NOMO-1 treated with dmso at 0.1 percent for 144 hours (cell line): ENCODE measurements around the gene SLC38A5.
"Not testable (repeated sequence)": the region's sequence is repeated elsewhere in the genome, so short reads cannot be mapped to it uniquely, and the experiment has no call there.

ENCODE experiments used
- DNase-seq: peaks from one replicate; lab custom pipeline; 2025; ENCODE audit not compliant: unreplicated experiment; lab: John Stamatoyannopoulos, UW

The SLC38A5 gene

GRCh38 chrX:48470110-48470832, at the start of gene SLC38A5:
TSS of gene SLC38A5 (minus strand) at chrX:48470260. CDS start at chrX:48467924, 2,336 bp downstream.
- DNase-seq: no peak

DNA sequence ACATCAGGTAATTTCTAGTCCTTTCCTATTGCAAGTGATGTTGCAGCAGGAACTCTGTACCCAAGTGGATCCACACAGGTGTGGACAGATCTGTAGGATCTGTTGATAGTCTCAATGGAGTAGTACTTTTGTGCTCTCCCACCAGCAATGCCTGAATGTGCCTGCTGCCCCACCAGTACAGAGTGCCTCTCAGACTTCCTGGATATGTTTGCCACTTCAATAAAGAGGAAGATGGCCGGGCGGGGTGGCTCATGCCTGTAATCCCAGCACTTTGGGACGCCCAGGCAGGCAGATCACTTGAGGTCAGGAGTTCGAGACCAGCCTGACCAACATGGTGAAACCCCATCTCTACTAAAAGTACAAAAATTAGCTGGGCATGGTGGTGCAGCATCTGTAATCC, 49.4 kb upstream of the SLC38A5 start:
- not testable (repeated sequence) for DNase-seq

- no peak for DNase-seq
Observed at GRCh38 chrX:48516987-48517386, 46.9 kb upstream of the SLC38A5 start.

GRCh38 chrX:48516285-48516684, 46.2 kb upstream of the SLC38A5 start:
- no peak for DNase-seq

DNA sequence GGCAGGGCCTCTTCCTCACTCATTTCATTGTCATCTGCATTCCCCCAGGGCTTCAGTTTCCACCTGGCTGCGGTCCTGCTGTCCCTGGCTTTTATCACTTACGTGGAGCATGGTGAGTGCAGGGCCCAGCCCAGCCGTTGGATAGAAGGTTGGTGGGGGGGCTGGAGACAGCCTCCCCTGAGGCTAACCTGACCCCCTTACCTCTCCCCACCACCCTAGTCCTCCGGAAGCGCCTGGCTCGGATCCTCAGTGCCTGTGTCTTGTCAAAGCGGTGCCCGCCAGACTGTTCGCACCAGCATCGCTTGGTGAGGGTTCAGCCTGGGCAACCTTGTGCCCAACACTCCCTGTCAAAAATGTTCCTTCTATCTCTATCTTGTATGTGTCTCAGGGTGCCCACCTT, 45.8 kb upstream of the SLC38A5 start:
- DNase-seq: no peak

- no peak for DNase-seq
Observed at GRCh38 chrX:48514868-48515460, 44.9 kb upstream of the SLC38A5 start.

DNA sequence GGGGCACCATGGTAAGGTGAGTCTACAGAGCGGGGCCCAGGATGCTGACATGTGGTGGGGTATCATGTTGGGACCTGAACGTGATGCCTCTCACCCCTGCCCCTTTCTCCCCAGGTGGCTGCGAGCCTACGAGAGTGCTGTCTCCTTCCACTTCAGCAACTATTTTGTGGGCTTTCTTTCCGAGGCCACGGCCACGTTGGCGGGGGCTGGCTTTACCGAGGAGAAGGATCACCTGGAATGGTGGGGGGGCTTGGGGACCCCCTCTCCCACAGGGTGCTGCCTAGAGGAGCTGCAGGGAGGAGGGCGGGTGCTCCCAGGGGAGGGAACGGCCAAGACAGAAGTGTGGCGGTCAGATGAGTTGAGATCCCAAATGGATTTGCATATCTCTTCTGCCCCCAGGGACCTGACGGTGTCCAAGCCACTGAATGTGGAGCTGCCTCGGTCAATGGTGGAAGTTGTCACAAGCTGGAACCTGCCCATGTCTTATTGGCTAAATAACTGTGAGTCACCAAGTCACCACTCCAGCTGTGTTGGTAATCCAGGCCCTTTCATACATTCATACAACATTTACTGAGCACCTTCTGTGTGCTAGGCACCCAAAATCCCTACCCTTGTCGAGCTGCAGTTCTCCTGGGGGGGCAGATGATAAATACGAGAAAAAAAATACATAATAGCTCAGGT, 44.2 kb upstream of the SLC38A5 start:
- no peak for DNase-seq

DNA sequence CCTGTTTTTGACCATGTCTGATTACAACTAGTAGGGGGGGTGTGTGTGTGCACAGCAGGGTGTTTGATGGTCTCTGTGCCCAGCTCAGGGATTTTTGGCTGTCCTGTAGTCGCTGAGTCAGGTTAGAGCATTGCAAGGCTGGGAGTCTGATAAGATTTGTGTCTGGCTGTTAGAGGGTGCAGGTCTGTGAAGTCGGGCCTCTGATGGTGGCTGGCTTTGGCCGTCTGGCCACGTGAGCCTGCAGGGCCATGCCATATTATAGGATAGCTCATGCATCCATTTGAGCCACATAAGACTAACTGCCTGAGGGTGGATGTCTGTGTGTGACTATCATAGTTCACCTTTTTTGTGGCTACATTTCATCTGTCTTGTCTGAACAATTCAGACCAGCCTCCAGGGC, 43.6 kb upstream of the SLC38A5 start:
- DNase-seq: no peak

DNA sequence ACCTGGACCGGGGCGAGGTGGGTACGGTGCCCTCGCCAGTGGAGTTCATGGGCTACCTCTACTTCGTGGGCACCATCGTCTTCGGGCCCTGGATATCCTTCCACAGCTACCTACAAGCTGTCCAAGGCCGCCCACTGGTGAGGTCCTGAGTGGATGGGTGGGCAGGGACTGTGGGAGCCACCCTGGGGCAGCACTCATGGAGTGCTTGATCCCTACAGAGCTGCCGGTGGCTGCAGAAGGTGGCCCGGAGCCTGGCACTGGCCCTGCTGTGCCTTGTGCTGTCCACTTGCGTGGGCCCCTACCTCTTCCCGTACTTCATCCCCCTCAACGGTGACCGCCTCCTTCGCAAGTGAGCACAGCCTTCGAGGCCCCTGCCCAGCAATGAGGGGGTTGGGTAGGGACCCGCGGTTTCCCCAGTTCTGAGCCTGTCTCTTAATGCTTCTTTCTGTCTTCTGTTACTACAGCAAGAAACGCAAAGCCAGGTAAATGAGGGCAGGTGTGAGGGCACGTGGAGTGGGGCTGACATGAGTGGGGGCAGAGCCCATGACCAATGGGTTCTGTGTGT, 42.4 kb upstream of the SLC38A5 start:
- DNase-seq: no peak

GRCh38 chrX:48511560-48511959, 41.5 kb upstream of the SLC38A5 start:
- no peak for DNase-seq

DNA sequence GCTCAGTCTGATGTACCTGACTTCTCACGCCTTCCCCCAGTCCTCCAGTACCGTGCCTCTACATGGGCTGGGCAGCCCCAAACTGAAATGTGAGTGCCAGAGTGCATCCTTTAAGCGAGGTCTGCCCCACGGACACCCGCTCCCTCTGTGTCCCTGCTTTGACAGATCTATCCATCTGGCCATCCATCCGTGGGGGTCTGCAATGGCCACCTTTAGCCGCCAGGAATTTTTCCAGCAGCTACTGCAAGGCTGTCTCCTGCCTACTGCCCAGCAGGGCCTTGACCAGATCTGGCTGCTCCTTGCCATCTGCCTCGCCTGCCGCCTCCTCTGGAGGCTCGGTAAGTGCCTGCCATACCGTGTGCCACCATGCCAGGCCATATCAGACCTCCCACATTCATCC, 39.6 kb upstream of the SLC38A5 start:
- no peak for DNase-seq

- DNase-seq: no peak
Observed at GRCh38 chrX:48509245-48509590, 39.2 kb upstream of the SLC38A5 start.

- peak; percentile 49 for DNase-seq
Observed at GRCh38 chrX:48508400-48509244, 38.6 kb upstream of the SLC38A5 start, which contains the start of gene PORCN. TSS of gene PORCN (plus strand) at chrX:48508992. CDS start at chrX:48509821, 829 bp downstream.

GRCh38 chrX:48507246-48507645, 37.2 kb upstream of the SLC38A5 start:
- DNase-seq: no peak

DNA sequence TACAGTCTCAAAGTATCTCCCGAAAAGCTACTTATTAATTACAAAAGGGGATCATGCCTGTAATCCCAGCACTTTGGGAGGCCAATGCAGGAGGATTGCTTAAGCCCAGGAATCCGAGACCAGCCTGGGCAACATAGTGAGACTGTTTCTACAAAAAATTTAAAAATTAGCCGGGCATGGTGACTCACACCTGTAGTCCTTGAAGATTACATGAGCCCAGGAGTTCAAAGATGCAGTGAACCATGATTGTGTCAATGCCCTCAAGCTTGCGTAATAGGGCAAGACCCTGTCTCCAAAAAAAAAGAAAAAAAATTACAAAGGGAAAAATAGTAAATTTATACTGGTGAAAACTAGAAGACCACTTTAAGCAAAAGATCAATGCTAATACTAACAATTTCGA, 35.4 kb upstream of the SLC38A5 start:
- no peak for DNase-seq

DNA sequence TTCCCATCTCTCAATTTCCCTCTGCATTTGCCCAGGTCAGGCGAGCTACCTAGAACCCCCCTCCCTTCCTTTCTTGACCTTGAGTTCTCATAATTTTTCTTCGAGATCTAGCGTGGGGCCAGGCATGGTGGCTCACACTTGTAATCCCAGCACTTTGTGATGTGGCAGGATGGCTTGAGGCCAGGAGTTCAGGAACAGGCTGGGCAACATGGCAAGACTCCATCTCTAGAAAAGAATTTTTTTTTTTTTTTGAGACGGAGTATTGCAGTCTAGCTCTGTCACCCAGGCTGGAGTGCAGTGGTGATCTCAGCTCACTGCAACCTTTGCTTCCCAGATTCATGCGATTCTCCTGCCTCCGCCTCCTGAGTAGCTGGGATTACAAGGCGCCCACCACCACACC, 34.2 kb upstream of the SLC38A5 start:
- no peak for DNase-seq

DNA sequence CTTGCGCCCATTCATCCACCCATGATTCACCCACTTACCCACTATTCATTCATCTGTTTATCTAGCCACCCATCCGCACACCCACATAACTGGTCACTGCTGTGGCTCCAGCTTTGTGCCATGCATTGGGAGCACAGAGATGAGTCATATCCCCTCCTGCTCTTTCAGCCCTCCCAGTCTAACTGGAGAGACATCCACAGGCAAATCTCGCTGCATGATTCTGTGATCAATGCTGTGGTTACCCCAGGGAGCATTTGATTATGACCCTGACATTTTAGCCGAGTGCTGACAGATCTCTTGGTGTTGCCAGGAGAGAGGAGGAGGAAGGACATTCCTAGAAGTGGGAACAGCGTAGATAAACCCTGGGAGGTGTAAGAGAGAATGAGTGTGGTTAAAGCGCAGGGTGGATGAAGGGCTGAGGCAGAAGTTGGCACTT, 28.3 kb upstream of the SLC38A5 start:
- DNase-seq: no peak

- no peak for DNase-seq
Observed at GRCh38 chrX:48497871-48498270, 27.8 kb upstream of the SLC38A5 start.

- no peak for DNase-seq
Observed at GRCh38 chrX:48496660-48497059, 26.6 kb upstream of the SLC38A5 start.

GRCh38 chrX:48493890-48494364, 23.9 kb upstream of the SLC38A5 start:
- no peak for DNase-seq
